Body of pancreas (tissue), 4 donors: ENCODE results near the gene CLIP4. TPM values are rescaled to one million over a fixed set of nuclear protein-coding genes. Genes with fewer than 3 reads are reported as not detected.

Source experiments
- ATAC-seq: fragments of 150-250 bp; one replicate; pipeline ENCODE4 v1.9.1; 2016
- DNase-seq, 4 donors: peaks; one replicate each; pipeline ENCODE4 v3.0.0-alpha.2; 2019
- H3K27ac ChIP-seq, 4 donors: fragments of 200-600 bp; sonication (generic); 1 replicate in 3 of 4; 2 replicates in 1 of 4; pipeline versions ENCODE4 v1.5.1 to v1.6.1; 2016 to 2019; ENCODE audit warnings: mild to moderate bottlenecking in 1 of 4, mixed read lengths in 1 of 4, moderate library complexity in 1 of 4
- H3K27me3 ChIP-seq, 2 donors: fragments of 200-600 bp; sonication (generic); one replicate each; pipeline ENCODE4 v1.6.0; 2016; ENCODE audit warnings: mild to moderate bottlenecking in 1 of 2
- H3K36me3 ChIP-seq, 2 donors: fragments of 200-600 bp; sonication (generic); replicated peaks in 1 of 2; 2 replicates each; pipeline ENCODE4 v1.5.1; 2016; ENCODE audit warnings: low read depth in 2 of 2; ENCODE audit not compliant: insufficient read depth in 1 of 2
- H3K4me1 ChIP-seq: fragments of 200-600 bp; sonication (generic); one replicate; pipeline ENCODE4 v1.6.0; 2016
- H3K4me3 ChIP-seq, 2 donors: fragments of 200-600 bp; sonication (generic); 1 replicate in 1 of 2; 2 replicates in 1 of 2; pipeline ENCODE4 v1.5.1; 2016 to 2019
- H3K9me3 ChIP-seq, 3 donors: fragments of 200-600 bp; sonication (generic); 1 replicate in 2 of 3; 2 replicates in 1 of 3; pipeline ENCODE4 v1.5.1; 2016
- POLR2A ChIP-seq, 3 donors: fragments of 450-650 bp; IDR thresholded peaks; one replicate each; pipeline ENCODE4 v1.6.1; 2016; ENCODE audit warnings: antibody characterized with exemption in 3 of 3, mild to moderate bottlenecking in 2 of 3
- WGBS, 2 donors: methylation state at CpG; one replicate each; pipeline ENCODE4 v1.1.5; 2017; 5-methylcytosine and 5-hydroxymethylcytosine counted together
- intact Hi-C: fragments of 100-400 bp; cut with DNase I; formaldehyde crosslinking; loops from one replicate; pipeline ENCODE4 v1.15.1; 2023
- total RNA-seq, 2 donors: library from RNA; depleted of rRNA; stranded (reverse); fragments of >200 nt; gene quantifications; one replicate each; pipeline ENCODE4 v1.1.0, GENCODE V29; 2016
- TF ChIP-seq, protein P1 (sequence below), 7 experiments: fragments of 450-650 bp in 4 of 7; fragments of 200-600 bp in 3 of 7; sonication (generic) in 3 of 7; IDR thresholded peaks; one replicate each; pipeline ENCODE4 v1.5.1; 2016 to 2019; ENCODE audit warnings: antibody characterized with exemption in 7 of 7

The CLIP4 gene
- total RNA-seq, 2 donors from 2014 or later: 17.5 to 19.7 TPM

DNA sequence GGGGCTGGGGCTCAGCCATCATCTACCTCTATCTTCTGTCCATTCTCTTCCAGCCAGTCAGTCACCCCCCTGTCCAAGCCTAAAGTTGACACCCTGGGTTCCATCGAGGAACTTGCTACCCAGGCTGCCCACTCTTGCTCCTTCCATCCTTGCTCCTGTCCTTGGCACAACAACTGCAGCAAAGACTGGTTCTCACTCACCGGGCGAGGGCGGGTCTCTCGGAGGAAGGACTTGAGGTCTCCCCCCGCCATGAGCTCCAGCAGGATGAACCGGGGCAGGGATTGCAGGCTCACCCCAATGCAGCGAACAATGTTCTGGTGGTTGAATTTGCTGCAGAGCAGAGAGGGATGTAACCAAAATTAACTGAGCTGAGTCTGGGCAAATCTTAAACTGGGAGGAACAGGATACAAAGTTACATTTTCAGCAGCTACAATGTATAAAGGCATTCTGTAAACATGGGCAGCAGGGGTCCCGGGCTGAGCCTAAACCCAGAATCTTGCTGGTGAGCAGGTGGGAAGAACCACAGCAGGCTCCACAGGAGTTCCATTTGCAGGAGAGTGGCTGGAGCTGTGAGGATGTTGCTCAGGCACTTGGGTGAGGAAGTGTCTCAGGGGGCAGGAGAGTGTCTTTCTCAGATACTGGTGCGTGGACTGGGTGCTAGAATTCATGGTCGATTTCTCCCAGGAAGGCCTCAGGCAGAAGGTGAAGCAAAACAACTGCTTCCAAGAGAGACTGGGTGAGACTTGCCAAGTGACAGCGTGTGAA is 105.5 kb downstream of the CLIP4 start:
- no peak overlapping the region for H3K4me3 ChIP-seq
- H3K9me3 ChIP-seq: no peaks in the 10 kb centered on the region
- no peaks in the 10 kb centered on the region for H3K27me3 ChIP-seq
- DNase-seq: no peak
- TF ChIP-seq POLR2A (IDR thresholded peaks at IDR 0.05): no peak
- TF ChIP-seq, protein P1, sequence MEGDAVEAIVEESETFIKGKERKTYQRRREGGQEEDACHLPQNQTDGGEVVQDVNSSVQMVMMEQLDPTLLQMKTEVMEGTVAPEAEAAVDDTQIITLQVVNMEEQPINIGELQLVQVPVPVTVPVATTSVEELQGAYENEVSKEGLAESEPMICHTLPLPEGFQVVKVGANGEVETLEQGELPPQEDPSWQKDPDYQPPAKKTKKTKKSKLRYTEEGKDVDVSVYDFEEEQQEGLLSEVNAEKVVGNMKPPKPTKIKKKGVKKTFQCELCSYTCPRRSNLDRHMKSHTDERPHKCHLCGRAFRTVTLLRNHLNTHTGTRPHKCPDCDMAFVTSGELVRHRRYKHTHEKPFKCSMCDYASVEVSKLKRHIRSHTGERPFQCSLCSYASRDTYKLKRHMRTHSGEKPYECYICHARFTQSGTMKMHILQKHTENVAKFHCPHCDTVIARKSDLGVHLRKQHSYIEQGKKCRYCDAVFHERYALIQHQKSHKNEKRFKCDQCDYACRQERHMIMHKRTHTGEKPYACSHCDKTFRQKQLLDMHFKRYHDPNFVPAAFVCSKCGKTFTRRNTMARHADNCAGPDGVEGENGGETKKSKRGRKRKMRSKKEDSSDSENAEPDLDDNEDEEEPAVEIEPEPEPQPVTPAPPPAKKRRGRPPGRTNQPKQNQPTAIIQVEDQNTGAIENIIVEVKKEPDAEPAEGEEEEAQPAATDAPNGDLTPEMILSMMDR (IDR thresholded peaks at IDR 0.05): no peak
- no peak overlapping the region for H3K27ac ChIP-seq
- no peaks in the 10 kb centered on the region for H3K4me1 ChIP-seq
- intact Hi-C loops: no loop called here
- WGBS, 2 donors: 81 to 84% methylated on average over 12 of the region's 12 CpGs
- H3K36me3 ChIP-seq: no peaks in the 10 kb centered on the region
- ATAC-seq: no peak

- Histone ChIP-seq H3K9me3 (no peaks in the 10 kb centered on the region), H3K27ac (no peak overlapping the region), H3K4me3 (no peak overlapping the region), H3K4me1 (no peaks in the 10 kb centered on the region), H3K36me3 (no peaks in the 10 kb centered on the region), H3K27me3 (no peaks in the 10 kb centered on the region)
- WGBS, 2 donors: 75 to 78% methylated on average over 11 of the region's 11 CpGs
- DNase-seq (no peak), ATAC-seq (no peak)
- TF ChIP-seq, protein P1 (IDR thresholded peaks at IDR 0.05): no peak
- TF ChIP-seq POLR2A (IDR thresholded peaks at IDR 0.05): no peak
- intact Hi-C loops: no loop called here
Observed at GRCh38 chr2:29222381-29223179, 107.4 kb downstream of the CLIP4 start.

DNA sequence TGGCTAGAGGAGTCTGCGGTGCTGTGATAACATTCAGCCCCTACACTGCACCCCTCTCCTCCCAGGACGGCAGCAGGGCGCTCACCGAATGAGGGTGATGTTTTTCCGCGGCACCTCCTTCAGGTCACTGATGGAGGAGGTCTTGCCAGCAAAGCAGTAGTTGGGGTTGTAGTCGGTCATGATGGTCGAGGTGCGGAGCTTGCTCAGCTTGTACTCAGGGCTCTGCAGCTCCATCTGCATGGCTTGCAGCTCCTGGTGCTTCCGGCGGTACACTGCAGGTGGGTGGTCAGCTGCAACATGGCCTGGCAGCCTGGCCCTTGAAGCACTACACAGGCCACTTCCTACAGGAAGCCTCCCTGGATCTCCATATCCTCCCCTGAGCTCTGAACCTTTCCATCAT is 108.0 kb downstream of the CLIP4 start:
- H3K4me3 ChIP-seq: no peak overlapping the region
- no peaks in the 10 kb centered on the region for H3K27me3 ChIP-seq
- DNase-seq (no peak), ATAC-seq (no peak)
- no peak overlapping the region for H3K27ac ChIP-seq
- H3K9me3 ChIP-seq: no peaks in the 10 kb centered on the region
- H3K4me1 ChIP-seq: no peaks in the 10 kb centered on the region
- intact Hi-C loops: no loop called here
- 84 to 95% methylated on average over 5 to 11 of the region's 11 CpGs for WGBS, 2 donors
- no peaks in the 10 kb centered on the region for H3K36me3 ChIP-seq
- TF ChIP-seq, protein P1 (IDR thresholded peaks at IDR 0.05): no peak
- TF ChIP-seq POLR2A (IDR thresholded peaks at IDR 0.05): no peak

DNA sequence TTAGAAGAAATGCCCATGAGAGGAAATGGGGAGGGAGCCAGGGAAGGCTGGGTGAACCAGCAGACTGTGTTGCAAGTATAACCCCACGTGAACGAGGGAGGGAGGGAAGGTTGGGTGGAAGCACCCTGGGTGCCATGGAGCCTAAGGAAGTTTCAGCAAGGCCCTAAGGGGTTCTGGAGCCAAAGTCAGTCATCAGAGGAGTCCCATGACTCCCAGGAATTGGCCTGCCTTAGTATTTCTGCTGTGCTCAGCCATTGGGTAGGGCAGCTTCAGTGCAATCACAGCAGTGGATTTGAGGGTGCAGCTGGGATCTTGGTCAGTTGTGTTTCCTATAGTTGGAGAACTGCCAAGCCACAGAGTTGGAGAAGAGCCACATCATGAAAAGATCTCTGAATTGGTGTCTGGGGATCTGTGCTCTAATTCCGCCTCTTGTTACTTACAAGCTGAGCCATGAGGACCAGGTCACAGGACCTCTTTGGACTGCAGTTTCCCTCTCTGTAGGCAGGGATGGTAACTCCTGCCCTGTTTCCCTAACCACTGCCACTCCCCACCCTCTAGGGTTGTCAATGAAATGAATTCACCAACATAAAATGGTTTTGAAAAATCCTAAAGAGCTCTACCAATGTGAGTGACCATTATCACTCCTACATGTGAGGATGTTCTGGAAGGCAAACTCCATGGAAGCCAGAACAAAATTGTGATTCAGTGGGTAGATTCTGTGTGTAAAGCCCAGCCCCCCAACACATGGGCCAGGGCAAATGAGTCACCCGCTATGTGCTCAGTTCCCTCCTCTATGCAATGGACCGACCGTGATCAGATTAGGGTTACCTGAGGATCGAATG is 108.9 kb downstream of the CLIP4 start:
- Histone ChIP-seq H3K4me1 (no peaks in the 10 kb centered on the region), H3K27ac (no peak overlapping the region), H3K4me3 (no peak overlapping the region), H3K9me3 (no peaks in the 10 kb centered on the region), H3K36me3 (no peaks in the 10 kb centered on the region), H3K27me3 (no peaks in the 10 kb centered on the region)
- 74 to 77% methylated on average over 7 of the region's 7 CpGs for WGBS, 2 donors
- no peak for ATAC-seq
- DNase-seq: peak in 3 of 4 donors; percentile 15 to 70 (median 20)
- TF ChIP-seq, protein P1 (IDR thresholded peaks at IDR 0.05): no peak
- TF ChIP-seq POLR2A (IDR thresholded peaks at IDR 0.05): no peak
- intact Hi-C loops: no loop called here
